ENCODE results near the gene VAMP1.
"Not testable (repeated sequence)": the region's sequence is repeated elsewhere in the genome, so short reads cannot be mapped to it uniquely, and the experiment has no call there.

Gene VAMP1

GRCh38 chr12:6432991-6433390 lies 37.5 kb downstream of the VAMP1 start:
- Histone ChIP-seq H3K4me3 (no peak overlapping the region), H3K27ac (peak overlapping the region in 1 of 21 experiments; percentile 60)

GRCh38 chr12:6430124-6430989 lies 40.1 kb downstream of the VAMP1 start:
- peak overlapping the region in 20 of 21 experiments; percentile 20 to 88 (median 73) for H3K27ac ChIP-seq
- H3K4me3 ChIP-seq, result peak overlapping the region in 1 of 7 experiments; percentile 14

DNA sequence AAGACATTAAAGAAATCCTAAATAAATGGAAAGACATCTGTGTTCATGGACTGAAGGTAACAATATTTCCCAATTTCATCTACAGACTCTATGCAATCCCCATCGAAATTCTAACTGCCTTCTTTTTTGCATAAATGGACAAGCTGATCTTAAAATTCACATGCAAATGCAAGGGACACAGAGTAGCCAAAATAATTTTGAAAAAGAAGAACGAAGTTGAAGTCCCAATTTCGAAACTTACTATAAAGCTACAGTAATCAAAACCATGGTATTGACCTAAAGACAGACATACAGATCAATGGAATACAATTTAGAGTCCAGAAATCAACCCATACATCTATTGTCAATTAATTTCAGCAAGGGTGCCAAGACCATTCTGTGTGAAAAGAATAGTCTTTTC lies 42.2 kb downstream of the VAMP1 start:
- H3K4me3 ChIP-seq, result no peak overlapping the region

DNA sequence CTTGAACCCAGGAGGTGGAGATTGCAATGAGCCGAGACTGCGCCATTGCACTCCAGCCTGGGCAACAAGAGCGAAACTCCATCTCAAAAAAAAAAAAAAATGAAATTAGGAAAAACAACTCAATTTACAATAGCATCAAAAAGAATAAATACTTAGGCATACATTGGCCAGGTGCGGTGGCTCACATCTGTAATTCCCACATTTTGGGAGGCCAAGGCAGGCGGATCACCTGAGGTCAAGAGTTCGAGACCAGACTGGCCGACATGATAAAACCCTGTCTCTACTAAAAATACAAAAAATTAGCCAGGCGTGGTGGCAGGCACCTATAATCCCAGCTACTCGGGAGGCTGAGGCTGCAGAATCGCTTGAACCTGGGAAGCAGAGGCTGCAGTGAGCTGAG lies 42.7 kb downstream of the VAMP1 start:
- H3K4me3 ChIP-seq, result not testable (repeated sequence)

More for the DNA sequence above, 42.2 kb downstream of the VAMP1 start:
- peak overlapping the region in 2 of 21 experiments; percentile 87 for H3K27ac ChIP-seq

GRCh38 chr12:6426882-6427671 lies 43.4 kb downstream of the VAMP1 start:
- peak overlapping the region in 15 of 21 experiments; percentile 5 to 87 (median 49) for H3K27ac ChIP-seq

More for the DNA sequence above, 42.7 kb downstream of the VAMP1 start:
- H3K27ac ChIP-seq, result peak overlapping the region in 6 of 21 experiments; percentile 52 to 87 (median 75)

GRCh38 chr12:6425590-6426531 lies 44.6 kb downstream of the VAMP1 start:
- Histone ChIP-seq H3K4me3 (no peak overlapping the region), H3K27ac (peak overlapping the region in 12 of 21 experiments; percentile 5 to 87 (median 50))

More at GRCh38 chr12:6426882-6427671, 43.4 kb downstream of the VAMP1 start:
- H3K4me3 ChIP-seq, result no peak overlapping the region

- H3K27ac ChIP-seq, result peak overlapping the region in 1 of 21 experiments; percentile 87
- H3K4me3 ChIP-seq, result no peak overlapping the region
Measured at GRCh38 chr12:6424866-6425265, 45.6 kb downstream of the VAMP1 start.

GRCh38 chr12:6424008-6424347 lies 46.5 kb downstream of the VAMP1 start:
- H3K27ac ChIP-seq, result peak overlapping the region in 5 of 21 experiments; percentile 27 to 59 (median 49)
- H3K4me3 ChIP-seq, result no peak overlapping the region

GRCh38 chr12:6423267-6424007 lies 47.0 kb downstream of the VAMP1 start:
- H3K4me3 ChIP-seq, result no peak overlapping the region
- H3K27ac ChIP-seq, result peak overlapping the region in 5 of 21 experiments; percentile 27 to 59 (median 49)

- Histone ChIP-seq H3K4me3 (no peak overlapping the region), H3K27ac (peak overlapping the region in 3 of 21 experiments; percentile 4 to 26 (median 11))
Measured at GRCh38 chr12:6420364-6420763, 50.1 kb downstream of the VAMP1 start.

GRCh38 chr12:6418796-6419195 lies 51.7 kb downstream of the VAMP1 start:
- H3K4me3 ChIP-seq, result no peak overlapping the region
- no peak overlapping the region for H3K27ac ChIP-seq

DNA sequence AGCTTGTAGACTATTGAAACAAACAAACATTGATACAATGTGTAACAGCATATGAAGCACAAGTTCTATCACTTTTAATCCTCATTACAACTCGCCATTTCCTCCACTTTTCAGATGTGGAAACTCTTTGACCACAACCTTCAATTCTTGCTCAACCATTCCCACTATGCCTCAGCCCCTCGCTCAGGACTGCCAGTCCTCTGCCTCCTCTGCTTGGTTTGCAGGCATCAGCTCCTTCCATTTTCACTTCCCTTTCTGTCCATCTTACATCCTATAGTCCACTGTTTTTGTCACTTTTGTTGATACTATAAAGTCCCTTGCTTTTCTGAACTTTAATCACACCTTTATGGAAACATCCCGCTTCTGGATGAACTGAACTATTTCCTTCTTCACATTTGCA lies 53.9 kb downstream of the VAMP1 start:
- H3K4me3 ChIP-seq, result no peak overlapping the region
- H3K27ac ChIP-seq, result no peak overlapping the region
